T-helper 9 cell (primary cell): ENCODE data around the gene APOC3.

ENCODE experiments used
- DNase-seq: peaks from one replicate; pipeline ENCODE4 v3.0.0-alpha.2; 2020

Gene APOC3

DNA sequence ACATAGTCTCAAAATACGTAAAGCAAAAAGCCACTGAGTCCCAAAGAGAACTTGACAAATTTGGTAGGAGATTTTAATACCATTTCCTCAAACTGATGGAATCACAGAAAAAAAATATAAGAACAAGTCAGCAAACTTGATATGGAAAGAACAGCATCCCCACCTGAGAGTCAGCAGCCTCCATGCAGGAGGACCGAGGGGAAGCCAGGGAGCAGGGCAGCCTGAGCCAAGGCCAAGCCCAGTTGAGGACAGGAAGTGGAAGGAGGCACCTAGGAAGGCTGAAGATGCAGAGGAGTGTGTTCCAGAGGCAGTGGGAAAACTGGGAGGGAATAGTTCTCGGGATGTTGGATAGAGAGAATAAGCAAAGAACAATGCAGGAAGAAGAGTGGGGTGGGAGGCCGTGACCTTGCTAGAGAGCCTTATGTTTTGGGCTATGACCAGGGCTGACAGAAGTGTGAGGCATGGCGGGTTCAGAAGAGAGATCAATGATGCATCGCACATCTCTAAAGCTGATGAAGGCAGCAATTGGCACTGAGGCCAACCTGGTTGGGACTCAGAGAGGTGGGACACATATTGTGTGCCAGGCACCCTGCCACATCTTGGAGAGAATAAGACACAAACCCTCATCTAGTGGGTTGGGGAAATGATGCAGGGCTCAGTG is 22.0 kb upstream of the APOC3 start:
- no peak for DNase-seq

DNA sequence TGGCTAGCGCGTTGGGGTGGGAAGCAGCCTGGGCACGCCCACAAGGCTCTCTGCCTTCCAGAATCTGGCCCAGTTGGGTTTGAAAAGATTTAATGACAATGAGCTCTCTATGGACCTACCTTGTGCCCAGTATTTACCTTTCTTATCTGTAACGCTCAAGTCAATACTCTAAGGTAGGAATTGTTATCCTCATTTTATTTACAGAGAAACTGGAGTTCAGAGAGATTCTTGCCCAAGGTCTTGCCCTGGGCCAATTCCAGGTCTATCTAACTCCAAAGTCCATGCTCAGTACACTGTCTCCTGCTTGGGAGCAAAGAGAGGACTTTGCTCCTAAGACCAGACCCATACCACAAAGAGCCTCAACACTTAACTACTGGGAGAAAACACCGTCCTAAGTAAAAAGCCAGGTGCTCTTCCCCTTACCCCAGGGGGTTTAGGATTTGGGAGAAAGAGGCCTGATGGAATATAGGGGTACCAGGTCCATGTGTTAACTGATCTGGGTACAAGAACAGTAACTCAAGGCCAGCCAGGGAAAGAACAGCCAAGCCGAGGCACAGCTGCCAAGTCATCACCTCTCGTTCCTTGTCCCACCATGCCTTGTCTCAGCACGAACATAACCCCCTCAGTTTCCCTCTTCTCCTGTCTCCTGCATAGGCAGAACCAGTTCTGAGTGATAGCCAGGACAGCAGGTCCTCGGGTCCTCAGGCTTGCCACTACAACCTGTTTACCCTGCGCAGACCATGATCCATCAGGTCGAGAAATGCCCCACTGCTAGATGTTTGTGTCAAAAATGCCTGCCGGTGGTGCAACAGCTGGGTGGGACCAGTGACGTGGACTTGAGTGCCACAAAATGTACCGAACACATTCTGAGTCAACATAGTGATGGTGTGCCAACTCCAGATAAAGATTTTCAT is 21.2 kb upstream of the APOC3 start:
- DNase-seq = no peak

GRCh38 chr11:116811194-116811593 is 18.5 kb upstream of the APOC3 start:
- DNase-seq = no peak

DNA sequence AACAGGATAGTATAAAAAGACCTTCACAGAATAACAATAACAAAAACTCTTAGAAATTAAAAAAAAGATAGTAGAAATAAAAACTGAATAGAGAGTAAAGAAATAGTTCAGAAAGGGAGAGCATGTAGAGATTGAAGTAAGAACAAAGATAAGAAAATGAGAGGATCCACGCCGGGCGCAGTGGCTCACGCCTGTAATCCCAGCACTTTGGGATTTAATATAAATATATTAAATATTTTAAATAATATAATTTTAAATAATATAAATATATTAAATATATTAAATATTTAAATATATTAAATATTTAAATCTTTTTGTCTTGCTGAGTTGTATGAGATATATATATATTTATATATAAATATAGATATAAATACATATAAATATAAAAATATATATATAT is 17.6 kb upstream of the APOC3 start:
- DNase-seq = no peak

- no peak for DNase-seq
Measured at GRCh38 chr11:116813170-116813569, 16.5 kb upstream of the APOC3 start.

GRCh38 chr11:116813781-116814471 is 15.8 kb upstream of the APOC3 start:
- DNase-seq = no peak

DNA sequence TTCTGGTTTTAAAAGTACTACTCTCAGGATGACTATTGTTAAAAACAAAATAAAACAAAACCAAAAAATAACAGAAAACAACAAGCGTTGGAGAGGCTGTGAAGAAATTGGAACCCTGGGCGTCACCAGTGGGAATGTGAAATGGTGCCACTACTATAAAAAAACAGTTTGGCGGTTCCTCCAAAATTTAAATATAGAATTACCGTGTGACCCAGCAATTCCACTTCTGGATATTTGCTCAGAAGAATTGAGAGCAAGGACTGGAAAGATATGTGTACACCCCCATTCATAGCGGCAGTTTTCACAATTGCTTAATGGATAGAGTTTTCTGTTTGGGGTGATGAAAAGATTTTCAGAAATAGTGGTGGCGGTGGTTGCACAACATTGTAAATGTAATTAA is 15.2 kb upstream of the APOC3 start:
- no peak for DNase-seq

- no peak for DNase-seq
Measured at GRCh38 chr11:116819049-116819448, 10.7 kb upstream of the APOC3 start.

GRCh38 chr11:116821050-116821918 is 8.4 kb upstream of the APOC3 start:
- no peak for DNase-seq

- no peak for DNase-seq
Measured at GRCh38 chr11:116822575-116822974, 7.1 kb upstream of the APOC3 start.

DNA sequence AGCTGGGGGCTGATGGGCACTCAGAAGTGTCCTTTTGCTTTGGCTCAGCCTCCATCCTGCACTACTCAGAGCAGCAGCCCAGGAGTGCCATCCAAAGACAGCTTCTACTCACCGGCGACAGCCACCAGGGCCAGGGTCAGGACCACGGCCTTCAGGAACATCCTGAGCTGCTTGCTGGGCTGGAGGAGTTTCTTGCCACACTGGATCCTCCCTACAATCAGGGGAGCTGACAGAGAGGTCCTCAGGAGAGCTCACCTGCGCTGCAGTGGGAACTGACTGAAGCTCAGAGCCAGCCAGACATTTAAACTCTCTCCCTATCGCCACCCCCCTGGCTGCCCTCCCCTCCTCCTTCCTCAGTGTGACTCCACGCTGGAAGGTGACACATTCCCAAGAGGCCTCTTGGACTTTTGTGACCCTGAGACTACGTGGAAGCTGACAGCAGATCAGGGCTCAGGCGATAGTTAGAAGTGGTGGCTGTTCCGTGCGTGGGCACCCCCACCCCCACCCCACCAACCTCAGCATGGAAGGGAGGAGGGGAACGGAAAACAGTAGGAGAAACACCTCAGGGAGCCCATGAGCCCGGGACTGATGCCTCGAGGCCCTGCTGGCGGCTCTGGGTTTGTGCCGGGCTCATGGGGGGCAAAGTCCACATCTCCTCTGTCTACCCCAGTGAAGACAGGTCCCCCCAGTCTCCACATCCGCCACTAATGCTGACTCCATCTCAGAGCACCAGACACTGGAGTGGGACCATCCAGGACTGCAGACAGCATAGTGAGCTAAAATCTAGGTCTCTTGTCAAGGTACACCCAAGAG is 6.5 kb upstream of the APOC3 start, which contains the start of gene APOA4:
Gene APOA4, minus strand, starts transcription at position 274 of the 813 bp plus-strand sequence. Its CDS starts 113 bp downstream, at position 161.
- no peak for DNase-seq

DNA sequence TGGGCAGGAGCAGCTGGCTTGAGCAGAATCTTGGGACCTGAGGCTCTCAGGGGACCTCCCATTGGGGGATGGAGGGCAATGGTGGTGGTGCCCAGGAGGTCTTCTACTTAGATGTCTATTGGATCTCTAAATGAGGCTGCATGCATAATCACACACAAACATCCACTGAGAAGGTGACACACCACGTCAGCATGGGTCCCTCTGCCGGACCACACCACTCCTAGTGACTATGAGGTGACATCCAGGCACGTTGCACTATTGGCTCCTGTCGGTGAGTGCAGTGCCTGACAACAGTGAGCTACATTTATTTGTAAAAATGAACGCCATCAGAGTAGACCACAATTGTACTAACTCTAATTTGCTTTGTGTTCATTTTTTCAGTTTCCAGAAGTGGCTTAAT is 4.3 kb upstream of the APOC3 start:
- no peak for DNase-seq

DNA sequence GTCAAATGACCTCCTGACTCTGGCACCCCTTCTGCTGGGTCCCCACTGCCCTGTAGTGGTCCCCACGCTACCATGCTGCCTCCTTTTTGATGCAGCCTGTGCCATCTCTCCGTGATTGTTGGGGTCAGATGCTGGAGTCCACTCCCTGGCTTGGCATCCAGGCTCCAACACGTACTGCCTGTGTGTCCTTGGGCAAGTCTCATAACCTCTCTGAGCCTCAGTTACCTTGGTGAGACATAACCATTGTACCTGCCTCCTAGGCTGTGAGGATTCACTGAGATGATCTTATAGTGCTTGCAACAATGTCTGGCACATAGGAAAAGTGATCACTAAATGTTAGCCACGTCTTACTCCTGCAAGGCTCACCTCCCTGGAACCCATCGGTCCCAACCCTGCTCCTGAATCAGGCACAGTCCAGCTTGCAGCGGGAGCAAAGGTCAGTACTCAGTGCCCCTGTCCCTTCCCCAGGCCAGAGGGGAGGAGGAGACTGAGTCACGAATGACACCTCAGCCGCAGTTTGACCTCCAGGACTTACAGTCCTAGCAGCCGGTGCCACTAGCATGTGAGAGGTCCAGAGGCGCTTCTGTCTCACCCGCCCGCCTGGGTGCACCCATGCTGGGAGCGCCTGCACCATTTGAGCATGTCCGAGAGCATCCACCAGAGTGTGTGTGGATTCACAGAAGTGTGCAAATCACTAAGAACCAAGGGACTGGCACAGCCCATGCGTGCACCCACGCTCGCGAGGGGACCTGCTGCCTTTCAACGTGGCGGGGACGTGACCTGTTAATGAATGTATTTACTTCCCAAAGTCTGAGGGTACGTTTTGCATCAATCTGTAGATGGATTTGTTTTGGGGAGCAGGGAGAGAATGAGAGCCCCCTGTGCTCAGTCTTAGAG is 3.6 kb upstream of the APOC3 start:
- DNase-seq = no peak

DNA sequence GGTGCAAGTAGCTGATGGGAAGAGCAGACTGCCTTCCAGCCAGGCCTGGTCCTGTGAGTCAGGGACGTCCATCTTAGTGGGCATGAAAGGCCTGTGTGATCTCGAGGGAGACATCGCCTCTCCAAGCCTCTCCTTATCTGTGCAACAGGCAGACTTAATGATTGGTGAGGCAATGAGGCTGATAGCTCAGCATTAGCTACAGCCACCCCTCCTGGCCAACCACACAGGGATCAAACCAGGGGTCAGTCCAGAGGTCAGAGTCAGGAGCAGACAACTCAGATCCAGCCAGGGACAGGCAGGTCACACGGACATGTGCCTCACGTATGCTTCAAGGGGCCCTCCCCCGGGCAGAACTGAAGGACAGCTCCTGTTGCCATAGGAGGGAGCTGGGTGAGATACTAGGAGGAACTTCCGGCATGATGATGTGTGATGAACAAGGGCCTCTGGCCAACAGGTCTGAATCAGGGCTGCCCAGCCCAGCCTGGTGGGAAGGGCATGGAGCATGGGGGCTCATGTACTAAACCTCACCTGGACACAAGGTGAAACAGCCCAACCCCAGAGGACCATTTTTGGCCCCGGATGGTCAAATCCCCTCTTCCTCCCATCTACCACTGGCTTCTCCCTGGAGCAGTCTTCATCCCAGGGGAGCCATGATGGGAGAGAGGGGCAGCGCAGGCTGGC is 2.8 kb upstream of the APOC3 start:
- DNase-seq = no peak

- no peak for DNase-seq
Measured at GRCh38 chr11:116827461-116827860, 2.2 kb upstream of the APOC3 start.

GRCh38 chr11:116828632-116829524 is 829 bp upstream of the APOC3 start:
- no peak for DNase-seq

- DNase-seq = no peak
Measured at GRCh38 chr11:116830184-116830912, 641 bp downstream of the APOC3 start.

GRCh38 chr11:116831790-116832349 is 2.2 kb downstream of the APOC3 start:
- DNase-seq = no peak
